ENCODE results near the gene OTUD1.

OTUD1 gene

GRCh38 chr10:23459308-23459939 is 20.5 kb downstream of the OTUD1 start:
- Histone ChIP-seq H3K27me3 (ENCODE audit: insufficient read depth, low read depth, severe bottlenecking) (no peaks in the 10 kb centered on the region), H3K4me3 (ENCODE audit: low read depth, low read length) (no peak overlapping the region)
- DNase-seq: no peak

GRCh38 chr10:23461557-23461956 is 22.7 kb downstream of the OTUD1 start:
- Histone ChIP-seq H3K9me3 (ENCODE audit: severe bottlenecking) (no peaks in the 10 kb centered on the region), H3K27me3 (ENCODE audit: insufficient read depth, low read depth, severe bottlenecking) (no peaks in the 10 kb centered on the region), H3K27ac (no peak overlapping the region), H3K4me3 (ENCODE audit: low read depth, low read length) (no peak overlapping the region), H3K36me3 (no peaks in the 10 kb centered on the region)
- no peak for DNase-seq
- TF ChIP-seq CTCF (IDR thresholded peaks at IDR 0.05; ENCODE audit: low read depth, low read length): no peak

More at GRCh38 chr10:23459308-23459939, 20.5 kb downstream of the OTUD1 start:
- H3K9me3 ChIP-seq (ENCODE audit: severe bottlenecking): no peaks in the 10 kb centered on the region
- H3K36me3 ChIP-seq: no peaks in the 10 kb centered on the region
- TF ChIP-seq CTCF (IDR thresholded peaks at IDR 0.05; ENCODE audit: low read depth, low read length): no peak
- no peak overlapping the region for H3K27ac ChIP-seq

- TF ChIP-seq CTCF (IDR thresholded peaks at IDR 0.05; ENCODE audit: low read depth, low read length): no peak
- no peak for DNase-seq
- Histone ChIP-seq H3K9me3 (ENCODE audit: severe bottlenecking) (no peaks in the 10 kb centered on the region), H3K27ac (no peak overlapping the region), H3K27me3 (ENCODE audit: insufficient read depth, low read depth, severe bottlenecking) (no peaks in the 10 kb centered on the region), H3K36me3 (no peaks in the 10 kb centered on the region), H3K4me3 (ENCODE audit: low read depth, low read length) (no peak overlapping the region)
Observed at GRCh38 chr10:23467012-23467411, 28.1 kb downstream of the OTUD1 start.

GRCh38 chr10:23467548-23467947 is 28.7 kb downstream of the OTUD1 start:
- Histone ChIP-seq H3K27me3 (ENCODE audit: insufficient read depth, low read depth, severe bottlenecking) (no peaks in the 10 kb centered on the region), H3K36me3 (no peaks in the 10 kb centered on the region), H3K4me3 (ENCODE audit: low read depth, low read length) (no peak overlapping the region), H3K9me3 (ENCODE audit: severe bottlenecking) (no peaks in the 10 kb centered on the region), H3K27ac (no peak overlapping the region)
- no peak for TF ChIP-seq CTCF (IDR thresholded peaks at IDR 0.05; ENCODE audit: low read depth, low read length)
- no peak for DNase-seq

GRCh38 chr10:23469596-23470237 is 30.8 kb downstream of the OTUD1 start:
- Histone ChIP-seq H3K9me3 (ENCODE audit: severe bottlenecking) (no peaks in the 10 kb centered on the region), H3K4me3 (ENCODE audit: low read depth, low read length) (no peak overlapping the region), H3K36me3 (no peaks in the 10 kb centered on the region), H3K27ac (no peak overlapping the region), H3K27me3 (ENCODE audit: insufficient read depth, low read depth, severe bottlenecking) (no peaks in the 10 kb centered on the region)
- DNase-seq: no peak
- TF ChIP-seq CTCF (IDR thresholded peaks at IDR 0.05; ENCODE audit: low read depth, low read length): no peak

All from WERI-Rb-1 (cell line).